ENCODE data around the gene SLC17A3.

SLC17A3 gene

GRCh38 chr6:25892877-25893276 lies 18.8 kb upstream of the SLC17A3 start:
- in situ Hi-C loops (cut with HindIII; ENCODE audit: low sequenced_read_pairs) = no loop called here

- in situ Hi-C loops (cut with HindIII; ENCODE audit: low sequenced_read_pairs) = no loop called here
Measured at GRCh38 chr6:25889877-25890853, 16.1 kb upstream of the SLC17A3 start.

GRCh38 chr6:25888626-25889025 lies 14.6 kb upstream of the SLC17A3 start:
- in situ Hi-C loops (cut with HindIII; ENCODE audit: low sequenced_read_pairs) = no loop called here

DNA sequence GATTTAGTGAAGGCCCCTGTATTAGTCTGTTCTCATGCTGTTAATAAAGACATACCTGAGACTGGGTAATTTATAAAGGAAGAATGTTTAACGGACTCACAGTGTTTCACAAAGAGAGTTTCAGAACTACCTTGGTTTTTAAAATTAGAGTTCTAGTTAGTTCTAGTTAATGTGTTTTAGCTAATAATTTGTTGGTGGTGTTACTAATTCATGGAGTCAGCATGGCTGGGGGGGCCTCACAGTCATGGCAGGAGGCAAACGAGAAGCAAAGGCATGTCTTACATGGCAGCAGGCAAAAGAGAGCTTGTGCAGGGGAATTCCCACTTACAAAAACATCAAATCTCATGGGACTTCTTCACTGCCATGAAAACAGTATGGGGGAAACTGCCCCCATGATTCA lies 12.0 kb upstream of the SLC17A3 start:
- in situ Hi-C loops (cut with HindIII; ENCODE audit: low sequenced_read_pairs) = no loop called here

DNA sequence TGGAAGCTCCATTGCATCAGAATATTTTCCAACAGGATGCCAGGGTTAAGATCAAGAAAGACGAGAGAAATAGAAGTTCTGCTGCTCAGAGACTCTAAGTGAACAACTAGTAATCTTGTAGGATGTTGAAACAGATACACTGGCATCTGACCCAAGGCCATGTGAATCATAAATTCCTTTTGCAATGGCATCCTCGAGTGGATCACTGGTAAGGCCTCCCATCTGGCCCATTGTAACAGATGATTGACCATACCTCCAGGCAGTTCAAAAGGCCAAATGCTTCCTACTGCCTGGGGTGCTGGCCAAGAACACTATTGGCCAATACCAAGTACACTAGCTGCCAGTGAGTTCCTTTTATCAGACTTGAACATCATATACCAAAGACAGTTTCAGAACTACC lies 9.9 kb upstream of the SLC17A3 start:
- in situ Hi-C loops (cut with HindIII; ENCODE audit: low sequenced_read_pairs) = no loop called here

DNA sequence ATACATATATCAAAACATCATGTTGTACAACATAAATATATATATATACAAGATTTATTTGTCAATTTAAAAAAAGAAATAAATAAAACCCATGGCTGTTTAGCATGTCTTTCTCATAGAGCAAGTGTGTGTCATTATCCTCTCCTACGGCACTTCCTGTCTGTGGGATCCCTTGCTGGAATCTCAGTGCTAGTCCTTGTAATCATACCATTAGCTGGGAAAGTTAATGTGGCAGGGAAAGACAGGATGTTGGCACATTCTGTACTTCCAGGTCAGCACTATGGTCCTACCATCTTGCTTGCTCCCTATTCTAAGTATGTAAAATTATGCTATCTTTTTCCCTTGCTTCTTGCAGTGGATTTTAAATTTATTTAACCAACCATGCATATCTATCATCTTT lies 9.5 kb upstream of the SLC17A3 start:
- in situ Hi-C loops (cut with HindIII; ENCODE audit: low sequenced_read_pairs) = no loop called here

- in situ Hi-C loops (cut with HindIII; ENCODE audit: low sequenced_read_pairs) = no loop called here
Measured at GRCh38 chr6:25882051-25882496, 8.0 kb upstream of the SLC17A3 start.

DNA sequence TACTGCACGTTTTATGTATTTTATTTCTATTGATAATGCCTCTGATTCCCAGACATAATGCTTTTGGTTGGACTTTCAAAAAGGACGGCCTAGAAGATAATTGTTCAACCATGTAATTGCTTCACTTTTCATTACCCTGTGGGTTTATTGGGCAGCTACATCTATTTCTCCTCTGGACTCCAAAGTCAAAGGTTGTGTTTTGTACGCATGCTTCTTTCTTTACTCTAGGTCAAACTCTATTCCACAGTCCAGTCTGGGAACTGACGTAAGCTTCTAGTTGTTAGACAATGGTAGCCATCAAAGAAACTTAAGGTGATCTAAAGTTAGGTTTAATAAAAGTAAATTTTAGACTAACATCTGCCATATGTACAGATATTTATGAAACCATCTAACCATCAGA lies 6.6 kb upstream of the SLC17A3 start:
- in situ Hi-C loops (cut with HindIII; ENCODE audit: low sequenced_read_pairs) = no loop called here

GRCh38 chr6:25878721-25879322 lies 4.8 kb upstream of the SLC17A3 start:
- in situ Hi-C loops (cut with HindIII; ENCODE audit: low sequenced_read_pairs) = no loop called here

- in situ Hi-C loops (cut with HindIII; ENCODE audit: low sequenced_read_pairs) = no loop called here
Measured at GRCh38 chr6:25875926-25876602, 2.0 kb upstream of the SLC17A3 start.

- in situ Hi-C loops (cut with HindIII; ENCODE audit: low sequenced_read_pairs) = no loop called here
Measured at GRCh38 chr6:25875563-25875905, 1.5 kb upstream of the SLC17A3 start.

- in situ Hi-C loops (cut with HindIII; ENCODE audit: low sequenced_read_pairs) = no loop called here
Measured at GRCh38 chr6:25874822-25875562, 949 bp upstream of the SLC17A3 start.

DNA sequence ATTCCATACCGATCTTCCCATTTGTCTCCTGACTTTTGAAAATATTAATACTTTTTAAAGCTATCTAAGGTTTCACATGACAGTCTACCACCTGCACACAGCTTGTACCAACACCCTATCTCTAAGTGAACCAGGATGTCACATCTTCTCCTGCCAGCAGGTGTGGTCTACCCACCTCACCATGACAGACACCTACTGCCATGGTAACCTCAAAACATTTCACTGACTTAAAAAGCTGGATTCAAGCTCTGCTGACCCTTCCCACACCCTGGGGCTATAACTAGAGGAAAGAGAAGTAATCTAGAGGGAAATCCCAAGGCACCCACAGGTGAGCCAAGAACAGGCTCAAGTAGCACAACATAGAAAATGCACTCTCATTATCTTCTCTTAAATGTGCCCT lies 1.2 kb downstream of the SLC17A3 start:
- in situ Hi-C loops (cut with HindIII; ENCODE audit: low sequenced_read_pairs) = no loop called here

DNA sequence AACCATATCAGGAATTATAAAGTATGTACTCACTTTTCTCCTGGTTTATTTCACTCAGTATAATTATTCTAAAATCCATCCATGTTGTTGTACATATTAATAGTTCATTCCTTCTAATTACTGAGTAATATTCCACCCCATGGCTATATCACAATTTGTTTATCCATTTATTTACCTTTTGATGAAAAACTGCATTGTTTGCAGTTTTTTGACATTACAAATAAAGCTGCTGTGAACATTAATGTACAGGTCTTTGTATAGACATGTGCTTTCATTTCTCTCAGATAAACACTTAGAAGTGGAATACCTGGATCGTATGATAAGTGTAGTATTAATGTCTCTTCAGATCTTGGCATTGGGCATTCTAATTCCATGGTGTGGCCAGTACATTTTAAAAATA lies 4.2 kb downstream of the SLC17A3 start:
- in situ Hi-C loops (cut with HindIII; ENCODE audit: low sequenced_read_pairs) = no loop called here

DNA sequence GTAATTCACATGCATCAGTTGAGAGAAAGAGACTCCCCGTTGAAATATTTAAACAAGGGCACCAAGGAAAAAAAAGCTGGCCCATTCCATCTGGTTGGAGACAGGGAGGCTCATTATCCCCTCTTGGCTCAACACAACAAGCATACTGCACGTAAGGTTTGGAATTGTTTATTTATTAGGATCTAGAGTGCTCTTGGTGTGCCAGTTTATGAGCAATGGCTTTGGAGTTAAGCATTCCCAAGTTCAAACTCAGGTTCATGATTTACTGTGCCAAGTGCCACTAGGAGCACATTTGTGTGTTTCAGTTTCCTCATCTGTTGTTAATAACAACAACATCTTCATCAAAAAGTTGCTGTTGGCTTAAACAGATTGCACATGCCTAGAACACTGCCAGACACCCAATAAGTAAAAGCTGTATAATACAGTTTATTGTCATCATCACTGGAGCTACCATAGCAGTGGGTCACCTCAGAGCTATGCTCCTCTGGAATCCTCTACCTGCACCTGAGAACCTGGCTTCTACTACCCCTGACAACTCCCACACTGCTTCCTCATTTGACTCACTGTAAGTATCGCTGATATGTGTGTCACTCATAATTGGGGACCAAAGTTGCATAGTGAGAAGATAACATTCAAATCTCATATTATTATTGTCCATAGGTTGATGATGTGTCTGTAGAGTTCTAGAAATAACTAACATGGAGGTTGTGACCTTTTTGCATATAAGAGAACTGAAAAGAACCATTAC lies 5.4 kb downstream of the SLC17A3 start:
- in situ Hi-C loops (cut with HindIII; ENCODE audit: low sequenced_read_pairs) = no loop called here

GRCh38 chr6:25866011-25866410 lies 8.0 kb downstream of the SLC17A3 start:
- in situ Hi-C loops (cut with HindIII; ENCODE audit: low sequenced_read_pairs) = no loop called here

DNA sequence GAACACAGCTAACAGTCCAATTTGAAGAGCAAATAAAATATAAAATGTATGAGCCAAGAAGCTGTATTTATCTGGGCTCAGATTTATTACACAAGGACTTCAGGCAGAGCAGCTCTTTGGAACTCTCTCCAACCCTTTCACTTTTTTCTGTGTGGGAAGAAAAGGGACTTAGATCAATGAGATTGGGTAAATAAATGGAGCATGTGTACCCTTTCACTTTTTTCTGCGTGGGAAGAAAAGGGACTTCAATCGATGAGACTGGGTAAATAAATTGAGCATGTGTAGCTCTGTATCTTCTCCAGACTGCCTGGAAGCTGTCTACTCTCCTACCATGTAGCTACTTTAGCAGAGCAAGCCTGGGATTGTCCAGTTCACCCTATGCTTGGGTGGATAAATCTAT lies 10.7 kb downstream of the SLC17A3 start:
- in situ Hi-C loops (cut with HindIII; ENCODE audit: low sequenced_read_pairs) = no loop called here

DNA sequence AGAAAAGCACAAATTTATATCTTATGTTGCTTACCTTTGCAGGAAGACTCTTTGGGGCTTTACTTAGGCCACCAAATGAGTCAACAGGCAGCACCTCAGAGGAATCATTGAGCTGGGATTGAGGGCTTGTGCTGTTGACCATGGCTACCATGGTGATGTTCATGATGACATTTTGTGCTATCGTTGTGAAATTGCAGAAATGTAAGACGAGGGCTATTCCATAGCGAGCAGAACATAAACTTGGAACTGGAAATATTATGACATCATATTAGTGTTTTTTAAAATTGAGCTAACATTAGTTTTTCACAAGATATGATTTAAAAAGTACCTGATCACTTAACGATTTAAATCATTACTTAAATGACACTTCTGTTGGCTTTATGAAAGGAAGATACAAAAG lies 11.8 kb downstream of the SLC17A3 start:
- in situ Hi-C loops (cut with HindIII; ENCODE audit: low sequenced_read_pairs) = no loop called here

GRCh38 chr6:25852756-25853155 lies 21.3 kb downstream of the SLC17A3 start:
- in situ Hi-C loops (cut with HindIII; ENCODE audit: low sequenced_read_pairs) = no loop called here

DNA sequence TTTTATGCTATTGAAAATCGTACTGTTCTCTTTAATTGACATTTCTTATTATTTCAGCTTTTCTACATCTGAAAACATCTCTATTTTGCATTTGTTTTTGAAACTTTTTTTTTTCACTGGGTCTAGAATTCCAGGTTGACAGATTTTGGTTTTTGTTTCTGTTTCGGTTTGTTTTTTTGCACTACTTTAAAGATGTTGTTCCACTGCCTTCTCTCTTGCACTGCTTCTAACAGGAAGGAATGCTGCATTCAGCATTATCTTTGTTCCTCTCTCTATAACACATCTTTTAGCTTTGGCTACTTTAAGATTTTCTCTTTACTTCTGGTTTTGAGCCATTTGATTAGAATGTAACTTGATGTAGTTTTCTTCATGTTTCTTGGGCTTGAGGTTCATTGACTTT lies 22.1 kb downstream of the SLC17A3 start:
- in situ Hi-C loops (cut with HindIII; ENCODE audit: low sequenced_read_pairs) = no loop called here
